Left hindlimb (tissue), 1 donor: ENCODE measurements around the gene CEP63.

Source experiments
- DNase-seq: peaks from one replicate; pipeline ENCODE4 v3.0.0-alpha.2; 2018

CEP63 gene

GRCh38 chr3:134610432-134611385, 124.9 kb downstream of the CEP63 start:
- no peak for DNase-seq

GRCh38 chr3:134611516-134611915, 125.7 kb downstream of the CEP63 start:
- DNase-seq: no peak

GRCh38 chr3:134613006-134613520, 127.2 kb downstream of the CEP63 start:
- no peak for DNase-seq

- no peak for DNase-seq
Observed at GRCh38 chr3:134614955-134615354, 129.1 kb downstream of the CEP63 start.

- DNase-seq: no peak
Observed at GRCh38 chr3:134615743-134616142, 129.9 kb downstream of the CEP63 start.

- no peak for DNase-seq
Observed at GRCh38 chr3:134617608-134618477, 132.0 kb downstream of the CEP63 start.

GRCh38 chr3:134618478-134619300, 132.8 kb downstream of the CEP63 start:
- no peak for DNase-seq

- no peak for DNase-seq
Observed at GRCh38 chr3:134619301-134619615, 133.4 kb downstream of the CEP63 start.

GRCh38 chr3:134619884-134620445, 134.1 kb downstream of the CEP63 start:
- DNase-seq: no peak

GRCh38 chr3:134620476-134621115, 134.7 kb downstream of the CEP63 start:
- no peak for DNase-seq

GRCh38 chr3:134621854-134622253, 136.0 kb downstream of the CEP63 start:
- no peak for DNase-seq

GRCh38 chr3:134622806-134623365, 137.0 kb downstream of the CEP63 start:
- no peak for DNase-seq

GRCh38 chr3:134623615-134624245, 137.9 kb downstream of the CEP63 start:
- no peak for DNase-seq
